NCI-H460 (cell line): ENCODE results near the gene MKRN2. TPM values are rescaled to one million over a fixed set of nuclear protein-coding genes. Genes with fewer than 3 reads are reported as not detected.
"Not testable (repeated sequence)": the region's sequence is repeated elsewhere in the genome, so short reads cannot be mapped to it uniquely, and the experiment has no call there.

Experiments used
- DNase-seq: peaks from one replicate; pipeline ENCODE4 v3.0.0-alpha.2; 2016; ENCODE audit warnings: low read depth; ENCODE audit errors: extremely low read depth
- polyA plus RNA-seq: library from polyadenylated mRNA; depleted of rRNA; stranded (reverse); fragments of >200 nt; gene quantifications from 2 replicates; pipeline ENCODE4 v1.2.3, GENCODE V29; 2014; cell fraction: nucleus; rRNA removed
- total RNA-seq: library from RNA; depleted of rRNA; stranded (reverse); fragments of >200 nt; shearing (Covaris generic); gene quantifications from 2 replicates; pipeline ENCODE4 v1.2.3, GENCODE V29; 2014; rRNA removed

Gene MKRN2, protein sequence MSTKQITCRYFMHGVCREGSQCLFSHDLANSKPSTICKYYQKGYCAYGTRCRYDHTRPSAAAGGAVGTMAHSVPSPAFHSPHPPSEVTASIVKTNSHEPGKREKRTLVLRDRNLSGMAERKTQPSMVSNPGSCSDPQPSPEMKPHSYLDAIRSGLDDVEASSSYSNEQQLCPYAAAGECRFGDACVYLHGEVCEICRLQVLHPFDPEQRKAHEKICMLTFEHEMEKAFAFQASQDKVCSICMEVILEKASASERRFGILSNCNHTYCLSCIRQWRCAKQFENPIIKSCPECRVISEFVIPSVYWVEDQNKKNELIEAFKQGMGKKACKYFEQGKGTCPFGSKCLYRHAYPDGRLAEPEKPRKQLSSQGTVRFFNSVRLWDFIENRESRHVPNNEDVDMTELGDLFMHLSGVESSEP
- 25.1 and 27.0 TPM in 2 replicates for total RNA-seq
- 17.3 and 19.6 TPM in 2 replicates for polyA plus RNA-seq

DNA sequence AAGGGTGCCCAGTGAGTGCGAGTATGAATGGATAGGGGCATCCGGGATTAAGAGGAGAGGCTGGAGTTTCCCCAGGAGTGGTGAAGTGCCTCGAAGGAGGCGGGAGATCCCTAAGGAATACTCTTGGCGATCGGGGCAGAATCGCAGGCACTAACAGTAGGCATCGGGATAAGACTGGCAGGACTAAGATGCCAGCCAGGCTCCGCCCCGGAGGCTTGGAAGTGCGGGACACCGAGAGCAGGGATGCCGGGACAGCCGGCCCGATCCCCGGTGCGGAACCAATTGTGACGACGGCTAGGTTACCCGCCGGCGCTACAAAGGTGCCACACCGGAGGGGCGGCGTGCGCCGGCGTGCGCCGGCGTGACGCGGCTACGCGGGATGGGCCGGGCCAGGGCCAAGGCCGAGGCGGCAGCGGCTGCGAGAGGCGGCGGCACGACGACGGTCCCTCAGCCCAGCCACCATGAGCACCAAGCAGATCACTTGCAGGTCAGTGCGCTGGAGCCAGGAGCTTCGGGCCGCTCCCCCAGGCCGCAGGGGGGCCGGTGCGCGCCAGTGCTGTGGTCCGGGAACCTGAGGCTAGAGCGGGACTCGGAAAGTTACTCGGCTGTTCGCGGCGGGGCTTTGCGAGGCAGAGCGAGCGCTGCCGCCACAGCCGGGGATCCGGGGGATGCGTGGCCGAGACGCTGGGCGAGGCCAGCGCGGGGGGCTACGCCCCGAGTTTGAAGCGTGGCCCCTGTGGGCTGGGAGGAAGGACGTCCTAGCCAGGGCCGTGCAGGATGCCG lies at the start of gene MKRN2:
Gene MKRN2 (plus strand): TSS at position 398 of the 783 bp plus-strand sequence. CDS start 64 bp downstream, at position 462.
- DNase-seq = peak; percentile 79

DNA sequence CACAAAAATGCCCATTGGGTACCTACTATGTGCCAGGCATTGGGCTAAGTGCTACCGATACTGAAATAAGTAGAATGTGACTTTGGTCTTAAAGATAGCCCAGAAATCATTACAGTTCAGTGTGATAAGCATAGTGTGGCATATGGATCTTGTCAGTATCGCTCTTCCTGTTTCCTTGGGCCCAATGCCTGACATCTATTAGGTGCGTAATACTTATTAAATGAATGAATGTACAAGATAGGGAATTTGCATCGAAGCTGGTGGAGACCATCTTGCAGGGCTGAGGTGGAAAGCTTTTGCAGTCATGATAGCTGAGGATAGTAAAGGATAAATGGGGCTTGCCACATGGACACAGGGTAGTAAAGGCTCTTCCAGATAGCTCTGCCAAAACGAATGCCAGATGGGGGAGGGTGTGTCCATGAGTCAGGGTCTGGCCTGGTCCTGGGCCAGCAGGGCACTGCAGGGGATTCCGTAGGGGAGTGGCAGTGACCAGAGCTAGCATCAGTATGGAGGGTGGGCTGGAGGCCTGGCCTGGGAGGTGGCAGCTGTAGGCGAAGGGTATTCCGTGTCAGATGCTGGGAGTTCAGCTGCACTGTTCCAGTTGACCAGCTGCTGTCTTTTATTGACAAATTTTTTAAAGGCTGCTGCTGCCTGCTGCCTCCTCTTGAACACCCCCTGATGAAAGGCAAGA lies 49.2 kb upstream of the MKRN2 start:
- no peak for DNase-seq

DNA sequence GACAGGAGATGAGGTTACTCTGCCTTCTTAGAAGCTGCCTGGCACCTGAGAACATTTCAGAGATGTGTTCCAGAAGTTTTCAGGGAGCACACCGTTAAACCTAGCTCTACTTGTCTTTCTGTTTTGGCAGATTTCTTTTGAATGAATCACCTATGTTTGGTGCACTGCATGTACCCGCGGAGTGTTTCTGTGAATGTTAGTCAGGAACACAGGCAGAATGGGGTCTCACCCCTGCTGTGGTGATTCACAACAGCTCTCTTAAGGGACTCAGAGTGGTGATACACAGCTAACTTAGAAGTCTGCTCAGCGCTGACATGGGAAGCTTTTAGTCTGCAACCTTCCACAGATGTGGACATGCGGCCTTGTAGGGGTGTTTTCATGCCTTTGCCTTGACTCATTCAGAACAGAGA lies 48.6 kb upstream of the MKRN2 start:
- no peak for DNase-seq

DNA sequence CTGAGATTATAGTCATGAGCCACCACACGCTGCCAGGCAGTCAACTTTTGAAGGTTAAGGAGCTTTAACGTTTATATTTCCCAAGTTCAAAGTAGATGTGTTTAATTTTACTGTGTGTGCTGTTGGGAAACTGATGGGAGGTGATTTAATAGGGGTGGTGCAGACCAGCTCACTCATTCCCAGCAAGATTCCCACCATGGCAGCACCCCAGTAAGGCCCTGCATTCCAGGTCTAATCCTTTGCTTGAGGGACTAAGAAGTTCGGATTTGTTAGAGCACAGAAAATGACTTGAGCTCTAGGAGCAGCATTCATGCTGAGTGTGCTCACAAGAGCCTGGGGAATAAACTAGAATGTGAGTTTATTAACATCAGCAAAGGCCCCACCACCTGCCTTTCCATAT lies 47.4 kb upstream of the MKRN2 start:
- no peak for DNase-seq

DNA sequence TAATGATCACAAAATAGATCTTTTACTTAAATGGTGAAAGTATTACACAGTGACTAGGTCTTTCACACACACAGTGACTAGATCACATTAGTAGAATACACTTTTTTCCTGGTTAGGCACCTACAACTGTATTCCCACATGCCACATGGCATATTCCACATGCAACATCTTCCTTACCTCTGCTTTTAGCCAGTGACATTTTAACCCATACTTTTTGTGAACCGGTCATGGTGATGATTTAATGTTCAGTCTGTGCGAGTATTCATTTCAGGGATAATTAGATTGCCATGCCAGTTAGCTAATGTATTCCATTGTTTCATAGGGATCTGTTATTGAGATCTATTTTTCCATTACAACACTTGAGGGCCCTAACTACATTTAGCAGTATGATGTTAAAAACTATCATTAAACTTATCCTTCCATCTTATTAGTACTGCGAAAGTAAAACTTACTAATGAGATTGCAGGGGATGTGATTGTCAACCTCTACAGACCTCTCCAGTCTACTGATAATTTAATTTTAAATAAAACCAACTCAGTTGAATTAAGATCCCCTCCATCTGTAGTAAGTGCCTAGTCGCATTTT lies 44.3 kb upstream of the MKRN2 start:
- no peak for DNase-seq

DNA sequence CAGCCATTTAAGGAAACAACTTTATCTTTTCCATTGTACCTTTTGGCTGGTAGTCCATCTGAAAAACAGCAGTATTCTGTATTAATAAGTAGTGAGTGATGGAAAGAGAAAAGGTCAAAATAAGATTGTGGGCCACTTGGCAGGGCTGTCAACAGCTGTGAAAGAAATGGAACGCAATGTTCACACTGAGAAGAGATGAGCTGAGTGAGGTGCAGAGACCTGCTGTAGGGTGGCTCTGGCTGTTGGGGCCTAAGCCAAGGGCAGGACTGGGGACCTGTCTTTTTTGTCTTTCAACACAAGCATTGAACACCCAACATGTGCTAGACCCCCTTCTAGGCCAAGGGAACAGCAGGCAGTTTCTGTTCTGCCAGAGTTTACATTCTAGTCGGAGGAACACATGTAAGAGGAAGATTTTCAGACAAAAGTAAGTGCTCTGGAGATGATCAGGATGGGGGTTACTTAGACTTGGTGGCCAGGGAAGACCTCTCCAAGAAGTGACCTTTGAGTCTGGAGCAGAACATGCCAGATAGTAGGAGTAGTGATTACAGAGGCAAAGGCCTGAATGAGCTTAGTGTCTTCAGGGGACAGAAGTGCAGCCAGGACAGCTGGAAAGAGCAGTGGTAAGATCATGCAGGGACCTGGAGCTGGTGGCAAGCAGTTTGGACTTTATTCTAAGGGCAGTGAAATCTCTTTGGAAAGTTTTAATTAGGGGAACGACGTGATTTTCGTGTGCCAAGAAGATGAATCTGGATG lies 43.0 kb upstream of the MKRN2 start:
- no peak for DNase-seq

DNA sequence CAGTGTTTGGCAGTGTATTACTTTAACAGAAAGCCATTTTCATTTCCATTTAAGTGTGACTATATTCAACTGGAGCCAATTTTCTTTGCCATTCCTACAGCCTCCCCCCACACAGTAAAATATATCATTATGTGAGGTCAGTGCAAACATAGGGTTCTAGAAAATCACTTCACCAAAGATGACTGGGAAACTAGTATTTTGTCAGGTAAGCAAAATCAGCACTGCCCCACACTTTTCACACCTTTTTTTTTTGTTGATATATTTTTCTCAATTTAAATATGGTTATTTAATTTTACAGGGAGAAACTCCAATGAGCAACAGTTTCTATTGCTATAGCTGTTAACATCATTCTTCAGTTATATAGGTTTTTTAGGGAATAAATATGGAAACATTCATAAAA lies 41.3 kb upstream of the MKRN2 start:
- no peak for DNase-seq

DNA sequence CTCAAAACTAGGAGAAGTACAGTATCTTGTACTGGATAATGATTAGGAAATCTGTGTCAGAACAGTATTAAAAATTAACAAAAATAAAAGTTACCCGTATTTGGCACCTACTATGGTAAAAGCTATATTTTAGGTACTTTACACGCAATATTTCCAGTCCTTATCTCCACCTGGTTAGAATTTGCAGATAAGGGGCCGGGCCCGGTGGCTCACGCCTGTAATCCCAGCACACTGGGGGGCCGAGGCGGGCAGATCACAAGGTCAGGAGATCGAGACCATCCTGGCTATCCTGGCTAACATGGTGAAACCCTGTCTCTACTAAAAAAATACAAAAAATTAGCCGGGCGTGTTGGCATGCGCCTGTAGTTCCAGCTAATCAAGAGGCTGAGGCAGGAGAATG lies 40.0 kb upstream of the MKRN2 start:
- DNase-seq = no peak

DNA sequence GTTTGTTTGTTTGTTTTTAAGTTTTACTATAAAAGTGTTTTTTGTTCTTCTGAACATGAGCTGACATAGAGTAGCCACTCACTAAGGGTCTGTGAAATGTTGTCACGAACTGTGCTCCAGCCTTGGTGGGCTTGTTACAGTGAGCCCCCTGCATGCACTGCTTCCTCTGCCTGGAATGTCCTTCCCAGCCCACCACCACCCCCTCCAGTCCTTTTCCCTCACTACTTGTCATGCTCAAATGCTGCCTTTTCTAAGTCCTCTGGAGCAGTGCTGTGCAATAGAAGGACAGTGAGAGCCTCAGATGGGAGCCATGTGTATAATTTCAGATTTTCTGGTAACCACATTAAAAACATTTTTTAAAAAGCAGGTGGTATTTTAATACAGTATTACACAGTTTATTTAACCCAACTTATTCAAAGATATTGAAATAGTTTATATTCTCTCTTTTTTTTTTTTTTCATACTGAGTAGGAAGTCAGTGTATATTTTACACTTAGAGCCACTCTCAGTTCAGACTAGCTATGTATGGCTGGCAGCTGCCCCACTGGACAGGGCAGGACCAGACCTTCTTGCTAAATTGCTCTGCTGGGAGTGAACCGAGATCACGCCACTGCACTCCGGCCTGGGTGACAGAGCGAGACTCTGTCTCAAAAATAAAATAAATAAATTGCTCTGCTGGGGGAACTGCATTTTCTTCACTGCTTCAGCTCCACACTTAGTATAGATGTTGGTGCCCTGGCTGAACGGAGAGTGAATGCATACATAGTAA lies 38.4 kb upstream of the MKRN2 start:
- DNase-seq = no peak

DNA sequence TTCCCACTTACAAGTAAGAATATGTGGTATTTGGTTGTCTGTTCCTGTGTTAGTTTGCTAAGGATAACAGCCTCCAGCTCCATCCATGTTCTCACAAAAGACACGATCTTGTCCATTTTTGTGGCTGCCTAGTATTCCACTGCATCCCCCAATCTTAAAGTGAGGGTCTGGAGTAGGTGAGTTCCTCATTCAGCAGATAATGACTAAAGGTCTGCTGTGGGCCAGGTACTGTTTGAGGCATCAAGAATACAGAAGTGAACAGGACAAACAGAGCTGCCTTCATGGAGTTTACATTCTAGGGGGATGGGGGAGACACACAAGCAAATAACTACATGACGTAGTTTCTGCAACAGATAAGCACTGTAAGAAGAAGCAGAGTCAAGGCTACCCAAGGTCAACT lies 35.9 kb upstream of the MKRN2 start:
- DNase-seq = no peak

DNA sequence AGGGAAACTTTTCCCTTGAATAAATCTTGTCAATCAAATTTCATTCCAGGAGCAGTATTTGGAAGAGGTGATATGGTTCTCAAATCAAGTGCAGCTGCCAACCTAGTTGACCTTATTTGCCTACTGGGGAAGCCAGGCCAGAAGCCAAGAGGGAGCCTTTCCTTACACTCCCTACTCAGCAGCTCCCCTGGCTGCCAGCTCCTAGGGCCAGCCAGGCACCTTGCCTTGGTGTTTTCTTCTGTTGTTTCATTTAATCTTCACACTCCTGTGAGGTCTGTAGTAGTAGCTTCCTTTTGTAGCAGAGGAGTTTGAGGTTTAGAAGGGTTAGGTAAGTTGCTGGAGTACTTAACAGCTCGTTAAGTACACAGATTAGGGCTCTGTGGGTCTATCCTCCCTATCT lies 34.2 kb upstream of the MKRN2 start:
- DNase-seq = no peak

DNA sequence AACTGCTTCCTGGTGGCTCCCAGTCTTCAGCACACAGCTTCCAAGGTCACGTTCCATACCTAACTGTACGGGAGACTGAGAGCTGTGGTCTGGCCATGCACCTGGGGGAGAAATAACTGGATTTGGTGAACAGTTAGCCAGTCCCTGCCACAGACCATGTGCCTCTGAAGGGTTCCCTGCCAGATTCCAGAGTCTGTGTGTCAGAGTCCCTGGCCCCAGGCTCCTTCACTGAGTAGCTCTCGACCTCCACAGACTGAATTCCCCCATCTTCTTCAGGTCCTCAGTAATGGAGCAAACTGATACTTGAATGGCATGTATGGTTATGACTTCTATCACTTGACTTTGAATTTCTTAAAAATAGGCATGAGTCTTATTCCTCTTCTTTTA lies 29.1 kb upstream of the MKRN2 start:
- no peak for DNase-seq

DNA sequence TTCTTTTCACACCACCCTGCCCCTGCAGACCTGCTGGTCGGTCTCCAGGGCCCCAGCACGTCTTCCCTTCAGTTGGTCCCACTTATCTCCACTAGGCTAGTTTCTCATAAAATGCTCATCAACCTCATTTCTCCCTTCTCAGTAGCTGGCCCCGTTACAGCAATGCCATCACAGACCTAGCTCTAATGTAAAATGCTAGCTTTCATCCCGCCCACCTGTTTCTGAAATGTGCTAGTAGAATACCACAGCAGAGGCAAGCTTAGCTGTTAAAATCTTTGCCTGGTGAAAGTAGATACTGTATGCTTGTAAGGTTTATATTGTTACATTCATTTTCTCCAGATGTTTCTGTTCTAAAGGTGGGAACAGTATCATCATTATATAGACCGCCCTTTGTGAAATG lies 24.7 kb upstream of the MKRN2 start:
- DNase-seq = no peak

DNA sequence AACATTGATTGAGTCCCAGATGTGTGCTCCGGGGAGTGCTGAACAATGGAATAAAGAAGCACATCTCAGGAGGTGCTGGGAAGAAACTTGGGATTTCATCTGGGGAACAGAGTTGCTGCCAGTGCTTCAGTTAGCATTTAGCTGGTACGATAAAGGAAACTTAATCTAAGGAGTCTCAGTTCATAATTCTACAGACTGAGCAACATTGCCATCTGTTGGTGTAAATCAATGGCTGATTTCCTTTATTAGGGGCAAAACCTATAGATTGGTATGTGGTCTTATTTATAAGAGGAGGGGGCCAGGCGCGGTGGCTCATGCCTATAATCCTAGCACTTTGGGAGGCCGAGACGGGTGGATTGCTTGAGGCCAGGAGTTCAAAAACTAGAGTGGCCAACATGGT lies 20.5 kb upstream of the MKRN2 start:
- DNase-seq = no peak

DNA sequence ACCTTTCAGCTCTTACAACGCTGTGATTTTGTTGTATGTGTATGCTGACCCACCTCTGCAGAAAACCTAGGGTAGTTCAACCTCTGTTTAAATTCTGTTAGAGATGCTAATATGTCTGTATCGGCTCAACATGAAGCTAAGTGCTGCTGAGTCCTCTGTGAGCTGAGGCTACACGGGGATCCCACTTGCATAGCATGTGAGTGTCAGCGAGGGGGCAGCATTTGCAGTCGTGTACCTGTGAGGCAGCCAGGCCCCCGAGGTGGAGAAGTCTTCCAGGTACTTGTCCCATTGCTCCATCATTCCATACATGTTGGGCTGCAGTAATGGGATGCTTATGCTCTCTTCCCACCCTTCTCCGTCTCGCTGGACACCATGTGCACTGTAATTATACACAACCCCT lies 15.3 kb upstream of the MKRN2 start:
- no peak for DNase-seq

DNA sequence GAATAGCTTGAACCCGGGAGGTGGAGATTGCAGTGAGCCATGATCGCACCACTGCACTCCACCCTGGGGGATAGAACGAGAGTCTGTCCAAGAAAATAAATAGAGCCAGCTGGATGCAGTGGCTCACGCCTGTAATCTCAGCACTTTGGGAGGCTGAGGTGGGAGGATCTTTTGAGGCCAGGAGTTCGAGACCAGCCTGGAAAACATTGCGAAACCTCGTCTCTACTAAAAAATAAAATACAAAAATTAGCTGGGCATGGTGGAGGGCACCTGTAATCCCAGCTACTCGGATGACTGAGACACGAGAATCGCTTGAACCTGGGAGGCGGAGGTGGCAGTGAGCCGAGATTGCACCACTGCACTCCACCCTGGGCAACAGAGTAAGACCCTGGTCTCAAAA lies 13.4 kb upstream of the MKRN2 start:
- DNase-seq = not testable (repeated sequence)

DNA sequence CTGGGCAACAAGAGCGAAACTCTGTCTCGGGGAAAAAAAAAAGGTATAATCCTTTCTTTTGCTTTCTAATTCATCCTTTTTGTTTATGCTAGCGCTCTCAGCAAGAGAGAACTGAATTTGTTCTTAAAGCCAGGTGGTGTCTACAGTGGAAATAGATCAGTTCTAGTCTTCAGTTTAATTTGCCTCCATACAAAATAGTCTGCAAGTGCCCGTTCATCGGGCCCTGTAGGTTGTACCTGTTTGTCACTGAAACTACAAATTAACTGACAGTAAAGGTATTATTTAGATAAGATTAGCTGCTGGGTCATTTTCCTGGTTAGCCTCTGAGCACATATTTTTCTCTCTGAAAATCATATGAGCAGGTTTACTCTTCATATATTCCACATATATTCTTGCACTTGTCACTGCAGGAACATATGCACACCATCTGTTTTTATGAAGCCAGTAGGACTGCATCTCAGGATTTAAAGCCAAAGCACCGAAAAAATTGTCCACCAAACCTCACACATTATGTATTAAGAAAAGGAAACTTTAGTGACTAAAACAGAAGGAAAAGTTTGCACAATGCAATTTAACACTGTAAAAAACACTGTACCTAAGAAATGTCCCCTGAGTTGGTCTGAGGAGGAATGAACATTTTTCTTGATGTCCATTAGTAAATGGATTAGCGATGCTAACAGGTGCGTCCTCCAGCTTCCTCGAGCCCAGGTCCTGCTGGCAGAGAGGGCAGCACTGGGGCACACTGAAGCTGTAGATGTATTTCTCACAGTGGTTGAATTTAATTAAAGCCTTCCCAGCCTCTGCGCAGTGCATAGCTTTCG lies 12.0 kb upstream of the MKRN2 start:
- no peak for DNase-seq

DNA sequence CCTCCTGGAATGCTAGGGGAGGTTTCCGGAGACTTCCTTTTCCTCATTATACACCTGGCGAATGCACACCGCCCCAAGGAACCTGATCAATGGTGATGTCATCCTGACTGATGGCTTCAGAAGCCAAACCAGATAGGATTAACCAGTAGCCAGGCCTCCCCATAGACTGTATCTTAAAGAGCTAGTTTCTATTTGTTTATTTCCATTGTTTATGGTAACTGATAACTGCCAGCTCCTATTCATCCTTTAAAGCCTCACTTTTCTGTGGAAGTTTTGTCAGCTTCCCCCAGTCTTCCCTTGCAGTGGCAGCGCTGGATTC lies 11.5 kb upstream of the MKRN2 start, which contains the start of gene MKRN2OS:
Gene MKRN2OS (minus strand): TSS at position 27 of the 319 bp plus-strand sequence. CDS start 35 bp downstream, outside the sequence.
- no peak for DNase-seq
